ENCODE results near the gene CIAO1. TPM values are rescaled to one million over a fixed set of nuclear protein-coding genes. Genes with fewer than 3 reads are reported as not detected.

The CIAO1 gene
- total and polyA plus RNA-seq, 2 of the 13 experiments (the other 11 are each of a cell fraction or from before 2014, with no cell fraction given): 99.3 to 120 TPM

GRCh38 chr2:96261328-96262003, 4.6 kb upstream of the CIAO1 start (continued):
- TF ChIP-seq ZNF503 (CRISPR knock-in tag; IDR thresholded peaks at IDR 0.05) (0 out of 2 replicates have a peak, but pooled peaks have one; percentile 53), GMEB2 (CRISPR knock-in tag; IDR thresholded peaks at IDR 0.05; ENCODE audit: low read depth) (no peak), KAT7 (CRISPR knock-in tag; IDR thresholded peaks at IDR 0.05; ENCODE audit: borderline replicate concordance) (no peak), HNF4G (IDR thresholded peaks at IDR 0.05; ENCODE audit: borderline replicate concordance, low read depth, low read length) (peak; percentile 90), HNF4G (CRISPR knock-in tag; IDR thresholded peaks at IDR 0.05; ENCODE audit: borderline replicate concordance, low read depth) (peak; percentile 54; the same call in 1 of the 2 replicates), ISX (CRISPR knock-in tag; conservative IDR thresholded peaks at IDR 0.05) (no peak), ZNF468 (CRISPR knock-in tag; IDR thresholded peaks at IDR 0.05) (no peak), CREB3 (CRISPR knock-in tag; IDR thresholded peaks at IDR 0.05) (no peak), KLF6 (CRISPR knock-in tag; IDR thresholded peaks at IDR 0.05) (no peak), CHD2 (IDR thresholded peaks at IDR 0.05; ENCODE audit: low read depth, low read length) (no peak), ZNF546 (CRISPR knock-in tag; conservative IDR thresholded peaks at IDR 0.05) (no peak), ZNF180 (CRISPR knock-in tag; IDR thresholded peaks at IDR 0.05; ENCODE audit: borderline replicate concordance, low read depth) (no peak), SNRNP70 (IDR thresholded peaks at IDR 0.05; ENCODE audit: low read depth, low read length) (no peak), NR2F2 (IDR thresholded peaks at IDR 0.05; ENCODE audit: borderline replicate concordance, low read depth) (peak; percentile 51; the same call in 1 of the 2 replicates), STAT6 (CRISPR knock-in tag; IDR thresholded peaks at IDR 0.05; ENCODE audit: borderline replicate concordance) (no peak), RORA (CRISPR knock-in tag; IDR thresholded peaks at IDR 0.05) (no peak), ZFP82 (CRISPR knock-in tag; IDR thresholded peaks at IDR 0.05; ENCODE audit: borderline replicate concordance) (no peak), PAXIP1 (CRISPR knock-in tag; conservative IDR thresholded peaks at IDR 0.05) (peak; percentile 96), REXO4 (CRISPR knock-in tag; IDR thresholded peaks at IDR 0.05; ENCODE audit: borderline replicate concordance) (no peak)

All from HepG2 (cell line).